Effector CD4-positive, alpha-beta T cell (primary cell): Measurements from ENCODE around the gene APOBEC3C.
"Not testable (repeated sequence)": the region's sequence is repeated elsewhere in the genome, so short reads cannot be mapped to it uniquely, and the experiment has no call there.

Experiments used
- DNase-seq: peaks from one replicate; pipeline ENCODE4 v3.0.0-alpha.2; 2020
- total RNA-seq: gene quantifications from one replicate; lab custom pipeline; 2026; lab: John Stamatoyannopoulos, UW

Gene APOBEC3C
- 22.3 reads per million, percentile 49 among the genes with 10 or more reads in this experiment for total RNA-seq

GRCh38 chr22:39013942-39014722 lies at the start of gene APOBEC3C:
Gene APOBEC3C, plus strand, starts transcription at chr22:39014257. Its CDS starts 106 bp downstream, at chr22:39014363.
- peak; percentile 62 for DNase-seq

DNA sequence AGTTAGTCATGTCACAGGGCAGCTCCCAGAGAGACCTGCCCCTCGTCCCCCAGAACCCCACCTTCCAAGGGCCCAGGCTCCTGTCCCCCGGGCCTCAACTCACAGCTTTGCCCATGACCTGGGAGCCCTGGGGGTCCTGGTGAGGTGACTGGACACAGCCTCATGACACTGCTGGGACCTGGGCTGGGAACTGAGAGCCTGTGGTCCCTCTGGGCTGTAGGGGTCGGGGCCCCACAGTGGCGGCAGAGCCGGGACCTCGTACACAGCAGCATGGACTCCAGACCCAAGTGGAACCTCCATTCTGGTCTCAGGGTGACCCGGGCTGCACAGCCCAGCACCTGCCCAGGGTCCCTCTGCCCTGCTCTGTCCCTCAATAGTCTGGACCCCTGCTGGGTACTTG lies 49.8 kb upstream of the APOBEC3C start:
- DNase-seq: no peak

DNA sequence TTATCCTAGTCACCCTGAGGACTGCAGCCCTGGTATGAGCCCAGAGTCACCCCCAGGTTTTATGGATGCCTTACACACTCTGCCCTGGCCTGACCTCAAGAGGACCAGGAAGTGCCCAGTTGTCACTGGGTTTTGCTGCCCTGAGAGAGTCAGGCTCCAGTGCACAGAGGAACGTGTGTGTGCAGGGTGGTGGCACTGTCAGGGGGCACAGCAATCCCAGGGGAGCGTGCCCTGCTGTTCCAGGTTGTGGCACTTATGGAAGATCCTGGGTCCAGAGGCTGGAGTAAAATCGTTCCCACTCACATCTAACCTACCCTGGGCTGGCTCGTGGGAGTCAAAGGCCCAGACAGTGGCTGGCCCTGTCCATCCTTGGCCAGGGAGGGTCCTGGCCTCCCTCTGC lies 49.1 kb upstream of the APOBEC3C start:
- DNase-seq: no peak

- no peak for DNase-seq
These were observed 48.3 kb upstream of the APOBEC3C start for GRCh38 chr22:38965614-38966379.

- no peak for DNase-seq
These were observed 47.7 kb upstream of the APOBEC3C start for GRCh38 chr22:38966380-38966702.

DNA sequence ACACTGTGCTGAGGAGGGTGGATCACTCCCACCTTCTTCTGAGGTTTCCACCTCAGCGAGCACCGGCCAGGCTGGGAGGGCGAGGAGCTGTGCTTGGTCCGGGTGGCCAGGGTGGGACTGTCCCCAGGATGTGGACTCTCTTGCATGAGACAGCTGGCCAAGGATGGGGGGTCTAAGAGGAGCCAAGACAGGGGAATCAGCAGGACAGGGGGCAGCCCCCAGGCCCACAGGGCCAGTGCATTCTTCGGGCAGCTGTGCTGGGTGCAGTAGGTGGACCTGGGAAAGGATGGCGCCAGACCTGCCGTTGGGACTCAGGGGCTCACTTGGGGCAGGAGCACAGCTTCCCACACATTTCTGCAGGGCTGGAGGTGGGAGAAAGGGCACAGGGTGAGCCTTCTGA lies 47.1 kb upstream of the APOBEC3C start:
- no peak for DNase-seq

DNA sequence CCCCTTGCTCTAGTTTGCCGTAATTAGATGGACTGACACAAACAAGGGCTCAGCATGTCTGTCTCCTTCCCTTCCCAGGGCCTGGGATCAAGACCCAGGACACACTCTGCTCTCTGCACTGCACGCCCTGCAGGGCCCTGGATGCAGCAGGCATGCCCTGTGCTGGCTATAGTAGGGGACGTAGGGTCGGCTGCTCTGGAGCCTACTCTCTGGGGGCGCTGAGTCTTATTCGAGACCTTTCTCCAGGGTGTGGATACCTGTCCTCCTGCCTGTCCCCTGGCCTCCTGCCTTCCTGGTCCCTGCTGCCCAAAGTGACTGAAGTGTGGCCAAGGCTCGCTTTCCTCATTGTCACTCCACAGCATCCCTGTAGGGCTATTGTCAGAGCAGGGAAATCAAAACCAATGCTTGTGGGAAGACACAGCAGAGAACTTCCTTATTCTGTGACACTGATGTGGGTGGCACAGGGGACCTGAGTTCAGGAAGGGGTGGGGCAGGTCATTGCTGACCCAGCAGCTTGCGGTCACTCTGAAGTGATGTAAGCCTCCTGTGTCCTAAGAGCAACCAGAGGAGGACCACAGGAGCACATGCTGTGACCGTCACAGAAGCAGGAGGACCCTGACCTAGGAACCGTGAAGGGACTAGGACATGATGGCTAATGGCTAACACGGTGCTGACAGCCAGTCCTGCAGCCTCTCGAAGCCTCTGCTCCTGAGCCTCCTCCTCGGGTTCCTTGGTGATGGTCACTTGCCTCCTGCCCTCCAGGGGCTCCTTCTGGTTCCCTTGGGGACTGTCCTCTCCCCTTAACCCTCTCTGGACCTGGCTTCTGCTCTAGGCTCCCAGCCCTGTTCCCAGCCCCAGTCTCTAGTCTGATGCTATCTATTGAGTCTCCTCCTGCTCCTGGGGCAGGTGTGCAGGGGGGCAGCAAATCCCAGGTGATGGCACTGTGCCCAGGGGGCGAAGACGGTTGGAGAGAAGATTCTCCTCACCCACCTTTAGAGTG lies 46.3 kb upstream of the APOBEC3C start:
- DNase-seq: no peak

DNA sequence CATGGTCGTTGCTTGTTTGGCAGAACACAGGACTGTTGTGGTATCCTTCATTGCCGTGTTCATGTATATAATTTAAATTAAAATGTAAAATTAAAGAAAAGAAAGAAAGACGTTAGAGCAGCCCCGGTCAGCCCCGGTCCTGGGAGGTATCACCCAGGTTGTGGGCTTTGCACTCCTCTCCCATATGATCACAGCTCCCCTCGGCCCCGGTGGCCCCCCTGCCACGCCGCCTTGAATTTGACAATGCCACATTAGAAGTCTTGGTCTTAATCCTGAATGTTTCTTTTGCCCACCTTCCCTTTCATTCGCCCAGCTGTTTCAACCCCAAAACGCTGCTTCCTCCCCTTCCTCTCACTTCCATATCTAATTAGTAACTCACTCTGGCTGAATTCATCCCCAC lies 45.3 kb upstream of the APOBEC3C start:
- DNase-seq: no peak

DNA sequence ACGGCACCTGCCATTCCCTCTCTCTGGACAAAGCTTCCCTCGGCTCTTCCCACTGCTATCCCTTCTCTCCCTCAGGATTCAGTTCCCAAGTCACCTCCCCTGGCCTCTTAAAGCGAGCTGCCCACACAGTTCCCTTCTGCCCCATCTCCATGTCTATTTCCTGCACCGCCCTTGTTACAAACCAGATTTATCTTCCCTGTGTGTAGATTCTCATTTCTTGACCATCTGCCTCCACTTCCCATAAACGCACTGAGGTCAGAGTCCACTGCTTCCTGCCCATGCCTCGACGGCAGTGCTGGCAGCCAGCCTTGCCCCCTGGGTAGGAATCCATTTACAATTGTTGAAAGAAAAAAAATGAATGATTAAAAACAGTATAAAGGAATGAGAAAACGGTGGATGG lies 43.5 kb upstream of the APOBEC3C start:
- DNase-seq: no peak

DNA sequence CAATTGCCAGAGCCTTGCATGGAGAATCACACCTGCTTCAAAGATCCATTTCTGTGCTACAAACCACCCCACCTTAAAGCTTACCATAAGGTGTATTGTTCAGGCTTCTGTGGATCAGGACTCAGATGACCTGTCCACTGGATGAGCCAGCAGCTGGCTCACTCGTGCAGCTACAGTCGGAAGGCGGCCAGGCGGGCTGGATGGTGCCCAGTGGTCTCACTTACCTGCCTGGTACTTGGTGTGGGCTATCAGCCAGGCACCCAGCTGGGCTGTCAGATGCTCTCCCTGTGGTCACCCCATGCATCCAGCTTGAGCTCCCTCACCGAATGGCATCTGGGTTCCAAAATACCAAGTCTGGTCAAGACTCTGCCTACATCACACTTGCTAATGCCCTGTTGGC lies 42.9 kb upstream of the APOBEC3C start:
- DNase-seq: no peak

DNA sequence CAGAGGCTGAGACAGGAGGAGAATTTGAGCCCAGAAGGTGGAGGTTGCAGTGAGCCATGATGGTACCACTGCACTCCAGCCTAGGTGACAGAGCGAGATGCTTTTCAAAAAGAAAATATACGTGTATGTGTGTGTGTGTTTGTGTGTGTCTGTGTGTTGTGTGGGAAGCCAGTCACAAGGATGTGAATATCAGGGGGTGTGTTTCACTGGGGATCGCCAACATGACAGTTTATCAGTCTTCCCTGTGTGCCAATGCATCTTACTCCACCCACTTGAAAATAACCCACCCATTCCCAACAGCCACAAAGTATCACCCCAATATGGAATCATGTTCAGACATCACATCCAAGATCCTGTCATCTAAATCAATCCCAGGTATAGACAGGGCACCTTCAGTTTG lies 42.3 kb upstream of the APOBEC3C start:
- DNase-seq: no peak

DNA sequence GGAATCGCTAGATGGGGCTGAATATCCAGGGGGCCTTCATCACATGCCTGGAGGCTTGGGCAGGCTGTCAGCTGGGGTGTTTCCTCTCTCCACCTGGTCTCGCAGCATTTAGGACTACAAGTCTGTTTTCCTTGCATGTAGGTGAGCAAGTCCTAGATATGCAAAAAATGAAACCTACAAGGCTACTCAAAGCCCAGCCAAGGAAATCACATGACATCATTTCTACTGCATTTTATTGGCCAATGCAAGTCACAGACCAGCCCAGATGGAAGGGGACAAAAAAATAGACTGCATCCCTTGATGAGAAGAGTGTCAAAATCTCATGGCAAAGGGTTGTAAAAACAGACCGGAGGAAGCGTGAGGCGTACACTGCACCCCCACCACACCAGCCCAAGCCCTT lies 41.5 kb upstream of the APOBEC3C start:
- no peak for DNase-seq

DNA sequence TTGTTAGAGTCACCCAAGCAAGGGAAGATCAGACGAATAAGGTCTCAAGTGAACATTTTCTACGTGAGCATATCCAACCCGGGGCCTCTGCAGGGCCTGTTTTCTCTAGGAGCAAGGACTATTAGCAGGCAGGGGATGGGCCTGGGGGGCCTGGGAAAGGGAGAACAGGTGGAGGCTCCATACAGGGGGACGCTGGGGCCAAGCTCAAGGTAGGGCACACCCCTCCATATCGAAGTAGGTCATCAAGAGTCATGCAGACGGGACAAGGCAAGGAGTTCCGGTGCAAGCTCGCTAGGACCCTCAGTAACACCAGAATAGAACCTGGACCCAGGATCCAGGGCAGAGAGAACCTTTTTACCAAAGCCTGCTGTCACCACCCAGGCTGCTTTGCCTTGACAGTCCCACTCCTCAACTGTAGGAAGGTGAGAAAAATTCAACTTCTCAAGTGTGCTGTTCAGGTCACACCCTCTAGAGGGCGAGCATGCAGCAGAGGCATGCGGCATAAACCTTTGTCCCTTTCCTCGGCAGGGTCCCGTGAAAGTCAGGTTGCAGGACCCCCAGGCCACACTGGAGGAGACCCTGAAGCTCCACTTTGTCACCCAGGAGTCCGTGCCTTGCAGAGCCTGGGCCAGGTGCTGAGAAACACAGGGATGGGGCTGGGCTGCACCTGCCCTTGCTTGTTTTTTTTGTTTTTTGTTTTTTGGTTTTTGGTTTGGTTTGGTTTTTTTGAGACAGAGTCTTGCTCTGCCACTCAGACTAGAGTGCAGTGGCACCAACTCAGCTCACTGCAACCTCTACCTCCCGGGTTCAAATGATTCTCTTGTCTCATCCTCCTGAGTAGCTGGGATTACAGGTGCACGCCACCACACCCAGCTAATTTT lies 40.5 kb upstream of the APOBEC3C start:
- DNase-seq: peak; percentile 48

- DNase-seq: no peak
These were observed 39.8 kb upstream of the APOBEC3C start for GRCh38 chr22:38974170-38974825.

DNA sequence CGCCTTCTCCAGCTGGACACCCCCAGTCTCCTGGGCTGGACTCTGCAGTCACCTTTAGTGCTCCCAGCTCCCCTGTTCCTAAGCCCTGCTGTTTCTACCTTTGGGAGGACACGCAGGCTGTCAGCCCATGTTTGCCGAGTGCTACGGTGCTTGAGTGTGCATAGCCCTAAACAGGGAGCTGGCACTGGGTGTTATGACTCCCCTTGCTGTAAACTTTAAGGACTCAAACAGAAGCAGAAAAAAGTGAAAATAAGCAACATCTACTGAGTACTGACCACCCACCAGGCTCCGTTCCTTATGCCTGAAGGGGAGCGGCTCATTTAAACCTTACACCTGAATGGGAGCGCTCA lies 39.3 kb upstream of the APOBEC3C start:
- no peak for DNase-seq

DNA sequence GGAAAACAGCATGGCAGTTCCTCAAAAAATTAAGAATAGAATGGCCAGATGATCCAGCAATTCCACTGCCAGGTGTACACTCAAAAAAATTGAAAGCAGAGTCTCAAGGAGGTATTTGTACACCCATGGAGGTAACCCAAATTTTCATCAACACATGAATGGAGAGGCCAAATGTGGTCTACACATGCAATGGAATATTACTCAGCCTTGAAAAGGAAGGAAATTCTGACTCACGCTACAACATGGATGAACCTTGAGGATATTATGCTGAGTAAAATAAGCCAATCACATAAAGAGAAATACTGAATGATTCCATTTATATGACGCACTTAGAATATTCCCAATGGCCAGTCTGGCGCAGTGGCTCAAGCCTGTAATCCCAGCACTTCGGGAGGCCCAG lies 36.8 kb upstream of the APOBEC3C start:
- not testable (repeated sequence) for DNase-seq

GRCh38 chr22:38980587-38980986 lies 33.5 kb upstream of the APOBEC3C start:
- DNase-seq: not testable (repeated sequence)

- no peak for DNase-seq
These were observed 32.8 kb upstream of the APOBEC3C start for GRCh38 chr22:38981005-38981991.

DNA sequence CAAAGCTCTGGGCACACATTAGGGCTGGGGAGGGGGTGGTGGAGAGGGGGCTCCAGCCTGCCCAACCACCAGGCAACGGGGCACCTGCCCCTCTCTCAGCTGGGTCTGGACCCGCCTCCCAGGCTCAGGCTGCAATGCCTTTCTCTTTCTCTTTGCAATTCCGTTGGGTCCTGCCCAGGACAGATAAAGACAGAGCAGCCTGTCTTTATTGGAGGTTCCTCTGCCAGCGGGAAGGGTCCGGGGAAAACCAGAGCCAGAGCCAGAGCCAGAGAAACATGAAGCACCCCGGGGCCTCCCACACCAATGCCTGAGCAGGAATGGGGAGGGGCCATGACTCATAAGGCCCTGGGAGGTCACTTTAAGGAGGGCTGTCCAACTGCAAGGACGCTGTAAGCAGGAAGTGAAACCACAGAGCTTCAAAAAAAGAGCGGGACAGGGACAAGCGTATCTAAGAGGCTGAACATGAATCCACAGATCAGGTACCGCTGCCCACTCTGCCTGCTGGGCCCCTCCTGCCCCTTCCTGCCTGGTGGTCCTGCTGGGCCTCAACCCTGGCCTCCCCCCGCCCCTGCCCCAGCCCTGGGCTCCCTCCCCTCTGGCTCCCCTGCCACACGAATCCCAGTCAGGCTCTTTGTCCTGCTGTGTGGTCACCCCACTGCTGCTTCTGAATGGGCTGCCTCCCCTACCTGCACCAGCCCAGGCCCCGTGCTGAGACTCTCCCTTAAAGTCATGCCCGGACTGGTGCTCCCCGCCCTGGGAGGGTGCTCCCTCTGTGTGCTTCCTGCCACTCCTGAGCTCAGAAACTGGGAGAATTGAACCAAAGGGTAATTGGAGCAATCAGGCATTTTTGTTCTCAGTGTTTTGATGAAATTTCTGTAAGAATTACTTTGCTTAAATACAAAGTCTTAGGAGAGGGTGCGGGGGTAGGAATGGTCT lies 31.8 kb upstream of the APOBEC3C start, which contains the start of gene APOBEC3B:
TSS of gene APOBEC3B (plus strand) at position 356 of the 936 bp plus-strand sequence. CDS start at position 463, 107 bp downstream.
- peak; percentile 50 for DNase-seq
